SJCRH30 (cell line): ENCODE results near the gene EGFL8. TPM values are rescaled to one million over a fixed set of nuclear protein-coding genes. Genes with fewer than 3 reads are reported as not detected.
"Not testable (repeated sequence)": the region's sequence is repeated elsewhere in the genome, so short reads cannot be mapped to it uniquely, and the experiment has no call there.

Experiments
- DNase-seq, 2 experiments: peaks; one replicate each; pipeline ENCODE4 v3.0.0-alpha.2; 2015 to 2020
- H3K27ac ChIP-seq: fragments of 250-450 bp; sonication (Bioruptor Pico); 2 replicates; pipeline ENCODE4 v1.5.1; 2020; ENCODE audit warnings: mild to moderate bottlenecking, moderate library complexity
- H3K27me3 ChIP-seq: fragments of 250-450 bp; sonication (Bioruptor Pico); 2 replicates; pipeline ENCODE4 v1.5.1; 2020; ENCODE audit warnings: mild to moderate bottlenecking, moderate library complexity
- H3K36me3 ChIP-seq: fragments of 250-450 bp; sonication (Bioruptor Pico); 2 replicates; pipeline ENCODE4 v1.5.1; 2020; ENCODE audit warnings: mild to moderate bottlenecking, moderate library complexity
- H3K4me1 ChIP-seq: fragments of 250-450 bp; sonication (Bioruptor Pico); 2 replicates; pipeline ENCODE4 v1.5.1; 2020; ENCODE audit warnings: mild to moderate bottlenecking, moderate library complexity
- H3K4me3 ChIP-seq: fragments of 250-450 bp; sonication (Bioruptor Pico); 2 replicates; pipeline ENCODE4 v1.5.1; 2020; ENCODE audit warnings: mild to moderate bottlenecking, moderate library complexity
- H3K9me3 ChIP-seq: fragments of 250-450 bp; sonication (Bioruptor Pico); replicated peaks from 2 replicates; pipeline ENCODE4 v1.5.1; 2020; ENCODE audit warnings: mild to moderate bottlenecking, moderate library complexity
- total RNA-seq: library from RNA; depleted of rRNA; stranded (reverse); fragments of >200 nt; shearing (Covaris generic); gene quantifications from 2 replicates; pipeline ENCODE4 v1.2.3, GENCODE V29; 2014

EGFL8 gene
- total RNA-seq, 1 experiment from 2014 or later = 8.8 TPM

- Histone ChIP-seq H3K27ac (peak overlapping the region; percentile 22; the same call in 1 of the 2 replicates), H3K27me3 (no peaks in the 10 kb centered on the region), H3K4me3 (no peak overlapping the region), H3K9me3 (no peaks in the 10 kb centered on the region), H3K4me1 (peaks cover 31% of the 10 kb centered on the region), H3K36me3 (no peaks in the 10 kb centered on the region)
- no peak for DNase-seq
These were observed 36.5 kb downstream of the EGFL8 start for GRCh38 chr6:32200711-32201475.

- Histone ChIP-seq H3K4me3 (peak overlapping the region; percentile 17; the same call in 1 of the 2 replicates), H3K27ac (peak overlapping the region; percentile 22), H3K36me3 (no peaks in the 10 kb centered on the region), H3K4me1 (peaks cover 31% of the 10 kb centered on the region), H3K27me3 (no peaks in the 10 kb centered on the region), H3K9me3 (no peaks in the 10 kb centered on the region)
- peak in 1 of 2 experiments; percentile 20 for DNase-seq
These were observed 37.8 kb downstream of the EGFL8 start for GRCh38 chr6:32202186-32202585.

GRCh38 chr6:32203426-32204267, 39.3 kb downstream of the EGFL8 start:
- H3K27ac ChIP-seq = peak overlapping the region; percentile 22; the same call in 1 of the 2 replicates
- no peaks in the 10 kb centered on the region for H3K9me3 ChIP-seq
- DNase-seq = peak; percentile 83 to 87
- H3K4me3 ChIP-seq = no peak overlapping the region
- H3K4me1 ChIP-seq = peaks cover 31% of the 10 kb centered on the region
- H3K36me3 ChIP-seq = no peaks in the 10 kb centered on the region
- H3K27me3 ChIP-seq = no peaks in the 10 kb centered on the region

DNA sequence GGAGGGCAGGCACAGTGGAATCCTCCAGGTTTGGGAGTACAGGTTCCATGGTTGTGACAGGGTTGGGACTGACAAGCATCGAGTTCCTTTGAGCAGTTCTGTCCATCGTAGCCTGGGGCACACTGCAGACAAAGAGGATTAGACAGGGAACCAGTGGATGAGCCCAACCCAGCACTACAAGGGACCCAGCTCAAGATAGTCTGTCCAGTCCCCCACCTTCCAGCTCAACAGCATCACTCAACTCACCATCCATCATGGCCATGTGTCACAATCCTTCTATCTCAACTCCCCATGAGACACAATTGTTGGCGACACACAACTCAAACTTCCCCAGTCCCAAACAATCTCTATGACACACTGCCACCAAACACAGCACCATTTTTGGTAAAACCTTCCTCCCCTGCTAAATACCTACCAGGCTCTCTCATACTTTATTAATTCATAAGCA, 39.9 kb downstream of the EGFL8 start:
- Histone ChIP-seq H3K4me1 (peaks cover 31% of the 10 kb centered on the region), H3K27me3 (no peaks in the 10 kb centered on the region)

GRCh38 chr6:32208996-32209395, 44.6 kb downstream of the EGFL8 start:
- H3K27ac ChIP-seq = no peak overlapping the region
- no peaks in the 10 kb centered on the region for H3K27me3 ChIP-seq
- H3K4me1 ChIP-seq = peaks cover 4% of the 10 kb centered on the region; the same call in 1 of the 2 replicates
- no peak for DNase-seq
- H3K9me3 ChIP-seq = no peaks in the 10 kb centered on the region
- H3K36me3 ChIP-seq = no peaks in the 10 kb centered on the region
- H3K4me3 ChIP-seq = no peak overlapping the region

More for the DNA sequence above, 39.9 kb downstream of the EGFL8 start:
- H3K4me3 ChIP-seq = no peak overlapping the region
- no peaks in the 10 kb centered on the region for H3K36me3 ChIP-seq
- no peaks in the 10 kb centered on the region for H3K9me3 ChIP-seq
- no peak overlapping the region for H3K27ac ChIP-seq
- no peak for DNase-seq

- Histone ChIP-seq H3K27ac (no peak overlapping the region), H3K36me3 (no peaks in the 10 kb centered on the region), H3K27me3 (no peaks in the 10 kb centered on the region), H3K4me1 (no peaks in the 10 kb centered on the region), H3K9me3 (no peaks in the 10 kb centered on the region), H3K4me3 (no peak overlapping the region)
- no peak for DNase-seq
These were observed 45.8 kb downstream of the EGFL8 start for GRCh38 chr6:32210191-32210601.

- not testable (repeated sequence) for H3K27ac ChIP-seq, H3K4me1 ChIP-seq, DNase-seq, H3K9me3 ChIP-seq, H3K4me3 ChIP-seq, H3K36me3 ChIP-seq, H3K27me3 ChIP-seq
These were observed 47.0 kb downstream of the EGFL8 start for GRCh38 chr6:32211432-32211831.

GRCh38 chr6:32212076-32212760, 47.8 kb downstream of the EGFL8 start:
- H3K4me3 ChIP-seq = no peak overlapping the region
- no peak overlapping the region for H3K27ac ChIP-seq
- H3K36me3 ChIP-seq = no peaks in the 10 kb centered on the region
- H3K9me3 ChIP-seq = no peaks in the 10 kb centered on the region
- DNase-seq = no peak
- H3K27me3 ChIP-seq = no peaks in the 10 kb centered on the region
- H3K4me1 ChIP-seq = no peaks in the 10 kb centered on the region

GRCh38 chr6:32213649-32214048, 49.3 kb downstream of the EGFL8 start:
- H3K4me1 ChIP-seq = no peaks in the 10 kb centered on the region
- DNase-seq = no peak
- H3K4me3 ChIP-seq = no peak overlapping the region
- no peaks in the 10 kb centered on the region for H3K9me3 ChIP-seq
- H3K27ac ChIP-seq = no peak overlapping the region
- no peaks in the 10 kb centered on the region for H3K36me3 ChIP-seq
- peaks cover 5% of the 10 kb centered on the region; the same call in 1 of the 2 replicates for H3K27me3 ChIP-seq

DNA sequence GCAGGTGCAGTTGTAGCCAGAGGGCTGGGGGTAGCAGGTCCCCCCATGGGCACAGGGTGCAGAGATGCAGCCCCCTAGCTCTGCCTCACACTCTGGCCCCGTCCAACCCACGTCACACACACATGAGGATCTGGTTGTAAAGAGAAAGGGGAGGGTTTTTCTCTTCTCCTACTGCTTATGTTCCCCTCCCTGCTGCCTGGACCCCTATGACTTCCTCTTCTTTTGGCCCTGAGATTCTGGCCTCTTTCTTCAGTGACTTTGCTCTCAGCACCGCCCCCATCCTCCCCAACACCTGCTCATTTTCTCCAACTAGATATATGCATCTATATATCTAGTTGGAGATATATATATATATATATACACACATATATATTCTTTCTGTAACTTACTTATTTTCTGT, 49.7 kb downstream of the EGFL8 start:
- no peak for DNase-seq
- H3K36me3 ChIP-seq = no peaks in the 10 kb centered on the region
- no peaks in the 10 kb centered on the region for H3K4me1 ChIP-seq
- no peak overlapping the region for H3K27ac ChIP-seq
- peaks cover 5% of the 10 kb centered on the region; the same call in 1 of the 2 replicates for H3K27me3 ChIP-seq
- H3K9me3 ChIP-seq = no peaks in the 10 kb centered on the region
- no peak overlapping the region for H3K4me3 ChIP-seq

DNA sequence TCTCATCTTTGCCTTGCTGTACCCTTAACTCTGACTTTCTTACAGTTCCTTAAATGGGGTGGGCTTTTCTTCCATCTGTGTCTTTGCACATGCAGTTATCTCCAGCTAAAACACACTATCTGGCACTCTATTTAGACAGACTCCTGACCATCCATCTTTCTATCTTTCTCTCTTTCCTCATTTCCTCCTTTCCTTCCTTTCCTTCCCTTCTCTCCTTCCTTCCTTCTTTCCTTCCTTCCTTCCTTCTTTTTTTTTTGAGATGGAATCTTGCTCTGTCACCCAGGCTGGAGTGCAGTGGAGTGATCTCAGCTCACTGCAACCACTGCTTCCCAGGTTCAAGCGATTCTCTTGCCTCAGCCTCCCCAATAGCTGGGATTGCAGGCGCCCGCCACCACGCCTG, 51.2 kb downstream of the EGFL8 start:
- peaks cover 5% of the 10 kb centered on the region; the same call in 1 of the 2 replicates for H3K27me3 ChIP-seq
- H3K4me1 ChIP-seq = no peaks in the 10 kb centered on the region
- H3K36me3 ChIP-seq = no peaks in the 10 kb centered on the region
- no peak overlapping the region for H3K27ac ChIP-seq
- DNase-seq = no peak
- no peak overlapping the region for H3K4me3 ChIP-seq
- no peaks in the 10 kb centered on the region for H3K9me3 ChIP-seq

DNA sequence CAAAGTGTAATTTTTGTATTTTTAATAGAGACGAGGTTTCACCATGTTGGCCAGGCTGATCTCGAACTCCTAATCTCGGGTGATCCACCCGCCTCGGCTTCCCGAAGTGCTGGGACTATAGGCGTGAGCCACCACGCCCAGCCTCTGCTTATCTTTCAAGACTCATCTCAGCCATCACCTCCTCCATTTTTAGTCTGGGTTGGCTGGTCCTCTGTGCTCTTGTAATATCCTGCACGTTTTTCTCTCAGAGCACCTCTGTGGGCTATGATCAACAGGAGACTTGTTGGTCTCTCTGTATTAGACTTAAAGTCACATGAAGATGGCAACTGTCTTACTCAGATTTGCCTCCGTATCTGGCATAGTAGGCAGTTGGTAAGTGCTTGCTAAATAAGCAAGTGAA, 51.9 kb downstream of the EGFL8 start:
- Histone ChIP-seq H3K4me3 (no peak overlapping the region), H3K27ac (no peak overlapping the region), H3K27me3 (peaks cover 5% of the 10 kb centered on the region; the same call in 1 of the 2 replicates), H3K36me3 (no peaks in the 10 kb centered on the region), H3K9me3 (no peaks in the 10 kb centered on the region), H3K4me1 (no peaks in the 10 kb centered on the region)
- DNase-seq = no peak

- Histone ChIP-seq H3K9me3 (no peaks in the 10 kb centered on the region), H3K4me3 (no peak overlapping the region), H3K27ac (no peak overlapping the region), H3K4me1 (no peaks in the 10 kb centered on the region), H3K27me3 (peaks cover 5% of the 10 kb centered on the region; the same call in 1 of the 2 replicates), H3K36me3 (no peaks in the 10 kb centered on the region)
- no peak for DNase-seq
These were observed 52.6 kb downstream of the EGFL8 start for GRCh38 chr6:32216998-32217397.
